ENCODE data around the gene RAB27A. TPM values are rescaled to one million over a fixed set of nuclear protein-coding genes. Genes with fewer than 3 reads are reported as not detected.

RAB27A gene
- total RNA-seq, 1 experiment from 2014 or later: 4.7 TPM

DNA sequence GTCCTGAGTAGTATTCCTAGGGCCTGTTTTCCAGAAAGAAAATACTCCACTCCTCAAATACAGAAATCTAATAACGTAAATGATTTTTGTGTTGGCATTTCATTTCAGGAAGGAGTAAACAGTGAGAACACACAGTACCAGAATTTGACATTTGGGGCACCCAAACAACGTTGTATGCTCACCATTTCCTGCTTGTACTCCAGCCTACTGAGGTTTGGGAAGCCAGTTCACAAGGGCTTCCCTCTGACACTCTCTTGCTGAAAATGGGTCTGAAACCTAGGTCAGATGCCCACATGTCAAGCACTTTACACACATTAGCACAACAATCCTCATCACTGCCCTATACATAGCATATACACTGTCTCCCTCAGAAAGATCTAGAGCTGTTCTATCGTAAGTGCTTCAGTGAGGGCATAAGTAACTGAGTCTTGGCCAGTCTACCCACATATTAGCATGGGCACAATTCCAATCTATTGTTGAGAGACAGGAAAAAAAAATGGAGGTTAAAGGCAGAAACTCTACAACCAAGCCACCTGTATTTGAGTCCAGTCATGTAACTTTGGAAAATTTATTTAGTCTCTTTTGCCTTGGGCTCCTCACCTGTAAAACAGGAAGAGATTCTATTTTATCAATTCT, 49.4 kb downstream of the RAB27A start:
- POLR2A ChIA-PET: no interaction called here

More for the DNA sequence above, 49.4 kb downstream of the RAB27A start:
- H3K4me3 Mint-ChIP-seq: no peak overlapping the region
- no peaks in the 10 kb centered on the region for H3K9me3 Mint-ChIP-seq
- TF ChIP-seq, protein P1, sequence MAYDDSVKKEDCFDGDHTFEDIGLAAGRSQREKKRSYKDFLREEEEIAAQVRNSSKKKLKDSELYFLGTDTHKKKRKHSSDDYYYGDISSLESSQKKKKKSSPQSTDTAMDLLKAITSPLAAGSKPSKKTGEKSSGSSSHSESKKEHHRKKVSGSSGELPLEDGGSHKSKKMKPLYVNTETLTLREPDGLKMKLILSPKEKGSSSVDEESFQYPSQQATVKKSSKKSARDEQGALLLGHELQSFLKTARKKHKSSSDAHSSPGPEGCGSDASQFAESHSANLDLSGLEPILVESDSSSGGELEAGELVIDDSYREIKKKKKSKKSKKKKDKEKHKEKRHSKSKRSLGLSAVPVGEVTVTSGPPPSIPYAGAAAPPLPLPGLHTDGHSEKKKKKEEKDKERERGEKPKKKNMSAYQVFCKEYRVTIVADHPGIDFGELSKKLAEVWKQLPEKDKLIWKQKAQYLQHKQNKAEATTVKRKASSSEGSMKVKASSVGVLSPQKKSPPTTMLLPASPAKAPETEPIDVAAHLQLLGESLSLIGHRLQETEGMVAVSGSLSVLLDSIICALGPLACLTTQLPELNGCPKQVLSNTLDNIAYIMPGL (CRISPR knock-in tag; IDR thresholded peaks at IDR 0.05): no peak
- TF ChIP-seq, protein P2, sequence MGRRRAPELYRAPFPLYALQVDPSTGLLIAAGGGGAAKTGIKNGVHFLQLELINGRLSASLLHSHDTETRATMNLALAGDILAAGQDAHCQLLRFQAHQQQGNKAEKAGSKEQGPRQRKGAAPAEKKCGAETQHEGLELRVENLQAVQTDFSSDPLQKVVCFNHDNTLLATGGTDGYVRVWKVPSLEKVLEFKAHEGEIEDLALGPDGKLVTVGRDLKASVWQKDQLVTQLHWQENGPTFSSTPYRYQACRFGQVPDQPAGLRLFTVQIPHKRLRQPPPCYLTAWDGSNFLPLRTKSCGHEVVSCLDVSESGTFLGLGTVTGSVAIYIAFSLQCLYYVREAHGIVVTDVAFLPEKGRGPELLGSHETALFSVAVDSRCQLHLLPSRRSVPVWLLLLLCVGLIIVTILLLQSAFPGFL (CRISPR knock-in tag; IDR thresholded peaks at IDR 0.05; ENCODE audit: borderline replicate concordance): no peak
- TF ChIP-seq RELA (CRISPR knock-in tag; IDR thresholded peaks at IDR 0.05; ENCODE audit: borderline replicate concordance) (no peak), TEAD1 (CRISPR knock-in tag; IDR thresholded peaks at IDR 0.05) (no peak), HMGA2 (CRISPR knock-in tag; IDR thresholded peaks at IDR 0.05) (no peak), ESRRA (CRISPR knock-in tag; IDR thresholded peaks at IDR 0.05; ENCODE audit: borderline replicate concordance) (no peak), IRF2 (CRISPR knock-in tag; IDR thresholded peaks at IDR 0.05; ENCODE audit: borderline replicate concordance, low read depth) (no peak), KAT7 (CRISPR knock-in tag; IDR thresholded peaks at IDR 0.05; ENCODE audit: borderline replicate concordance) (no peak), OVOL2 (CRISPR knock-in tag; IDR thresholded peaks at IDR 0.05; ENCODE audit: borderline replicate concordance) (no peak), JAZF1 (CRISPR knock-in tag; IDR thresholded peaks at IDR 0.05) (no peak), CREM (CRISPR knock-in tag; IDR thresholded peaks at IDR 0.05) (no peak), CREB1 (CRISPR knock-in tag; IDR thresholded peaks at IDR 0.05) (no peak), NR1H2 (CRISPR knock-in tag; IDR thresholded peaks at IDR 0.05) (no peak)
- TF ChIP-seq, protein P3, sequence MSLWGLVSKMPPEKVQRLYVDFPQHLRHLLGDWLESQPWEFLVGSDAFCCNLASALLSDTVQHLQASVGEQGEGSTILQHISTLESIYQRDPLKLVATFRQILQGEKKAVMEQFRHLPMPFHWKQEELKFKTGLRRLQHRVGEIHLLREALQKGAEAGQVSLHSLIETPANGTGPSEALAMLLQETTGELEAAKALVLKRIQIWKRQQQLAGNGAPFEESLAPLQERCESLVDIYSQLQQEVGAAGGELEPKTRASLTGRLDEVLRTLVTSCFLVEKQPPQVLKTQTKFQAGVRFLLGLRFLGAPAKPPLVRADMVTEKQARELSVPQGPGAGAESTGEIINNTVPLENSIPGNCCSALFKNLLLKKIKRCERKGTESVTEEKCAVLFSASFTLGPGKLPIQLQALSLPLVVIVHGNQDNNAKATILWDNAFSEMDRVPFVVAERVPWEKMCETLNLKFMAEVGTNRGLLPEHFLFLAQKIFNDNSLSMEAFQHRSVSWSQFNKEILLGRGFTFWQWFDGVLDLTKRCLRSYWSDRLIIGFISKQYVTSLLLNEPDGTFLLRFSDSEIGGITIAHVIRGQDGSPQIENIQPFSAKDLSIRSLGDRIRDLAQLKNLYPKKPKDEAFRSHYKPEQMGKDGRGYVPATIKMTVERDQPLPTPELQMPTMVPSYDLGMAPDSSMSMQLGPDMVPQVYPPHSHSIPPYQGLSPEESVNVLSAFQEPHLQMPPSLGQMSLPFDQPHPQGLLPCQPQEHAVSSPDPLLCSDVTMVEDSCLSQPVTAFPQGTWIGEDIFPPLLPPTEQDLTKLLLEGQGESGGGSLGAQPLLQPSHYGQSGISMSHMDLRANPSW (CRISPR knock-in tag; conservative IDR thresholded peaks at IDR 0.05; ENCODE audit: low read depth): no peak
- TF ChIP-seq, protein P4, sequence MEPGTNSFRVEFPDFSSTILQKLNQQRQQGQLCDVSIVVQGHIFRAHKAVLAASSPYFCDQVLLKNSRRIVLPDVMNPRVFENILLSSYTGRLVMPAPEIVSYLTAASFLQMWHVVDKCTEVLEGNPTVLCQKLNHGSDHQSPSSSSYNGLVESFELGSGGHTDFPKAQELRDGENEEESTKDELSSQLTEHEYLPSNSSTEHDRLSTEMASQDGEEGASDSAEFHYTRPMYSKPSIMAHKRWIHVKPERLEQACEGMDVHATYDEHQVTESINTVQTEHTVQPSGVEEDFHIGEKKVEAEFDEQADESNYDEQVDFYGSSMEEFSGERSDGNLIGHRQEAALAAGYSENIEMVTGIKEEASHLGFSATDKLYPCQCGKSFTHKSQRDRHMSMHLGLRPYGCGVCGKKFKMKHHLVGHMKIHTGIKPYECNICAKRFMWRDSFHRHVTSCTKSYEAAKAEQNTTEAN (CRISPR knock-in tag; IDR thresholded peaks at IDR 0.05): no peak
- TF ChIP-seq, protein P5, sequence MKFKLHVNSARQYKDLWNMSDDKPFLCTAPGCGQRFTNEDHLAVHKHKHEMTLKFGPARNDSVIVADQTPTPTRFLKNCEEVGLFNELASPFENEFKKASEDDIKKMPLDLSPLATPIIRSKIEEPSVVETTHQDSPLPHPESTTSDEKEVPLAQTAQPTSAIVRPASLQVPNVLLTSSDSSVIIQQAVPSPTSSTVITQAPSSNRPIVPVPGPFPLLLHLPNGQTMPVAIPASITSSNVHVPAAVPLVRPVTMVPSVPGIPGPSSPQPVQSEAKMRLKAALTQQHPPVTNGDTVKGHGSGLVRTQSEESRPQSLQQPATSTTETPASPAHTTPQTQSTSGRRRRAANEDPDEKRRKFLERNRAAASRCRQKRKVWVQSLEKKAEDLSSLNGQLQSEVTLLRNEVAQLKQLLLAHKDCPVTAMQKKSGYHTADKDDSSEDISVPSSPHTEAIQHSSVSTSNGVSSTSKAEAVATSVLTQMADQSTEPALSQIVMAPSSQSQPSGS (CRISPR knock-in tag; IDR thresholded peaks at IDR 0.05; ENCODE audit: borderline replicate concordance, low read depth): no peak
- TF ChIP-seq, protein P6, sequence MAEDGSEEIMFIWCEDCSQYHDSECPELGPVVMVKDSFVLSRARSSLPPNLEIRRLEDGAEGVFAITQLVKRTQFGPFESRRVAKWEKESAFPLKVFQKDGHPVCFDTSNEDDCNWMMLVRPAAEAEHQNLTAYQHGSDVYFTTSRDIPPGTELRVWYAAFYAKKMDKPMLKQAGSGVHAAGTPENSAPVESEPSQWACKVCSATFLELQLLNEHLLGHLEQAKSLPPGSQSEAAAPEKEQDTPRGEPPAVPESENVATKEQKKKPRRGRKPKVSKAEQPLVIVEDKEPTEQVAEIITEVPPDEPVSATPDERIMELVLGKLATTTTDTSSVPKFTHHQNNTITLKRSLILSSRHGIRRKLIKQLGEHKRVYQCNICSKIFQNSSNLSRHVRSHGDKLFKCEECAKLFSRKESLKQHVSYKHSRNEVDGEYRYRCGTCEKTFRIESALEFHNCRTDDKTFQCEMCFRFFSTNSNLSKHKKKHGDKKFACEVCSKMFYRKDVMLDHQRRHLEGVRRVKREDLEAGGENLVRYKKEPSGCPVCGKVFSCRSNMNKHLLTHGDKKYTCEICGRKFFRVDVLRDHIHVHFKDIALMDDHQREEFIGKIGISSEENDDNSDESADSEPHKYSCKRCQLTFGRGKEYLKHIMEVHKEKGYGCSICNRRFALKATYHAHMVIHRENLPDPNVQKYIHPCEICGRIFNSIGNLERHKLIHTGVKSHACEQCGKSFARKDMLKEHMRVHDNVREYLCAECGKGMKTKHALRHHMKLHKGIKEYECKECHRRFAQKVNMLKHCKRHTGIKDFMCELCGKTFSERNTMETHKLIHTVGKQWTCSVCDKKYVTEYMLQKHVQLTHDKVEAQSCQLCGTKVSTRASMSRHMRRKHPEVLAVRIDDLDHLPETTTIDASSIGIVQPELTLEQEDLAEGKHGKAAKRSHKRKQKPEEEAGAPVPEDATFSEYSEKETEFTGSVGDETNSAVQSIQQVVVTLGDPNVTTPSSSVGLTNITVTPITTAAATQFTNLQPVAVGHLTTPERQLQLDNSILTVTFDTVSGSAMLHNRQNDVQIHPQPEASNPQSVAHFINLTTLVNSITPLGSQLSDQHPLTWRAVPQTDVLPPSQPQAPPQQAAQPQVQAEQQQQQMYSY (CRISPR knock-in tag; IDR thresholded peaks at IDR 0.05): no peak
- TF ChIP-seq, protein P7, sequence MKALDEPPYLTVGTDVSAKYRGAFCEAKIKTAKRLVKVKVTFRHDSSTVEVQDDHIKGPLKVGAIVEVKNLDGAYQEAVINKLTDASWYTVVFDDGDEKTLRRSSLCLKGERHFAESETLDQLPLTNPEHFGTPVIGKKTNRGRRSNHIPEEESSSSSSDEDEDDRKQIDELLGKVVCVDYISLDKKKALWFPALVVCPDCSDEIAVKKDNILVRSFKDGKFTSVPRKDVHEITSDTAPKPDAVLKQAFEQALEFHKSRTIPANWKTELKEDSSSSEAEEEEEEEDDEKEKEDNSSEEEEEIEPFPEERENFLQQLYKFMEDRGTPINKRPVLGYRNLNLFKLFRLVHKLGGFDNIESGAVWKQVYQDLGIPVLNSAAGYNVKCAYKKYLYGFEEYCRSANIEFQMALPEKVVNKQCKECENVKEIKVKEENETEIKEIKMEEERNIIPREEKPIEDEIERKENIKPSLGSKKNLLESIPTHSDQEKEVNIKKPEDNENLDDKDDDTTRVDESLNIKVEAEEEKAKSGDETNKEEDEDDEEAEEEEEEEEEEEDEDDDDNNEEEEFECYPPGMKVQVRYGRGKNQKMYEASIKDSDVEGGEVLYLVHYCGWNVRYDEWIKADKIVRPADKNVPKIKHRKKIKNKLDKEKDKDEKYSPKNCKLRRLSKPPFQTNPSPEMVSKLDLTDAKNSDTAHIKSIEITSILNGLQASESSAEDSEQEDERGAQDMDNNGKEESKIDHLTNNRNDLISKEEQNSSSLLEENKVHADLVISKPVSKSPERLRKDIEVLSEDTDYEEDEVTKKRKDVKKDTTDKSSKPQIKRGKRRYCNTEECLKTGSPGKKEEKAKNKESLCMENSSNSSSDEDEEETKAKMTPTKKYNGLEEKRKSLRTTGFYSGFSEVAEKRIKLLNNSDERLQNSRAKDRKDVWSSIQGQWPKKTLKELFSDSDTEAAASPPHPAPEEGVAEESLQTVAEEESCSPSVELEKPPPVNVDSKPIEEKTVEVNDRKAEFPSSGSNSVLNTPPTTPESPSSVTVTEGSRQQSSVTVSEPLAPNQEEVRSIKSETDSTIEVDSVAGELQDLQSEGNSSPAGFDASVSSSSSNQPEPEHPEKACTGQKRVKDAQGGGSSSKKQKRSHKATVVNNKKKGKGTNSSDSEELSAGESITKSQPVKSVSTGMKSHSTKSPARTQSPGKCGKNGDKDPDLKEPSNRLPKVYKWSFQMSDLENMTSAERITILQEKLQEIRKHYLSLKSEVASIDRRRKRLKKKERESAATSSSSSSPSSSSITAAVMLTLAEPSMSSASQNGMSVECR (CRISPR knock-in tag; IDR thresholded peaks at IDR 0.05; ENCODE audit: borderline replicate concordance): no peak
- TF ChIP-seq, protein P8, sequence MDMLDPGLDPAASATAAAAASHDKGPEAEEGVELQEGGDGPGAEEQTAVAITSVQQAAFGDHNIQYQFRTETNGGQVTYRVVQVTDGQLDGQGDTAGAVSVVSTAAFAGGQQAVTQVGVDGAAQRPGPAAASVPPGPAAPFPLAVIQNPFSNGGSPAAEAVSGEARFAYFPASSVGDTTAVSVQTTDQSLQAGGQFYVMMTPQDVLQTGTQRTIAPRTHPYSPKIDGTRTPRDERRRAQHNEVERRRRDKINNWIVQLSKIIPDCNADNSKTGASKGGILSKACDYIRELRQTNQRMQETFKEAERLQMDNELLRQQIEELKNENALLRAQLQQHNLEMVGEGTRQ (CRISPR knock-in tag; IDR thresholded peaks at IDR 0.05): no peak
- CTCF ChIA-PET: no interaction called here
- H3K27ac Mint-ChIP-seq: no peak overlapping the region
- H3K4me1 Mint-ChIP-seq: peaks cover 4% of the 10 kb centered on the region; the same call in 1 of the 2 replicates
- no peaks in the 10 kb centered on the region for H3K36me3 Mint-ChIP-seq
- no peaks in the 10 kb centered on the region for H3K27me3 Mint-ChIP-seq (ENCODE audit: low read depth)
- DNase-seq (ENCODE audit: low spot score) (no peak), ATAC-seq (no peak)
